Measurements from ENCODE around the gene ANKLE2.

ANKLE2 gene

DNA sequence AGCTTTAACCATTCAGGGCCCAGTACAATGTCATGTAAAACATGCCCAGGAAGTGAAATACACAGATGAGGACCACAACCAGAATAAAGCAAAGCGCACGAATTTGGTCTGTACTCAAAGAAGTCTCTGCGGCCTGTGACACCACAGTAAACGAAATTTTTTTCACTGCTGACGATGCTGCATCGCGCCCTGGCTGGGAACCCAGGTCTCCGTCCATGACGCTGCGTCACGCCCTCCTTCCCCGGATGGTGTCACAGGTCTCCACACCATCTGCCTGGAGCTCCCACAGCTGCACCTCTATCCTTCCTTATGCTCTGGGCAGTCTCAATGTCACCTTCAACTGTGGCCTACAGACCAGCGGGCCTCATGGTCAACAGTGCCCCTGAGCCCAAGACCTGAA is 17.8 kb downstream of the ANKLE2 start:
- no peak for DNase-seq

DNA sequence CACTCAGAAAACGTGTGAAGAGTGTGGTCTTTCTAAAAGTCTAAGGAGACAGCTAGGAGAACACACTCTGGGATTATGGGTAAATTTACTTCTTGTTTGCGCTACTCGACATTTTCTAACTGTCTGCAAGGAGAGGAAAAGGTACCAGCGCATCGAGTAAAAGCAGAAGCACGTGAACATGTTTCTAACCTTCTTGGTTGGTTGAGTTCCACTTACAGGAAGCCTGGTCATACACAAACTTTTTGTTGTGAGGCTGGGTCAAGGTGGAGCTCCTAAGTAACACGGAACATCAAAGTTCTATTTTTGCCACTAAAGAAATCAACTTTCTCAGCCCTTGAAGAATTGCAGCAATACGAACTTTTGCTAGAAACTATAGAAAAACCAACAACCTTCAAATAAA is 20.0 kb downstream of the ANKLE2 start:
- DNase-seq = no peak

DNA sequence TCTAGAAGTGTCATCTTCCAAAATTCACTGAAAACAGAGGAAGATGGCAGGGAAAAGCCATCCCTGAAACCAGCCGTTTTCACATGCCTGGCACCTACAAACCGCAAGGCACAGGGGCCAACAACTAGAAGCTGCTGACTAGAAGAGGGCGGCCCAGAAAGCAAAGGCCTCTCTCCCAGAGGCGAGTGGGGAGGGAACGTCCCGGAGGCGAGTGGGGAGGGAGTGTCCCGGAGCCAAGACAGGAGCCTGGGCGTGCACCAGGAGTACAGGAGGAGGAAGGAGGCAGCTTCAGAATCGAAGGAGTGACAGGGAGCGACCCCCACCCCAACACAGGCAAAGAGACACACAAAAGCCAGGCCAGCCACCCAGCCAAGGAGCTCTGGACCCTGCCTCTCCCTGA is 21.0 kb downstream of the ANKLE2 start:
- no peak for DNase-seq

DNA sequence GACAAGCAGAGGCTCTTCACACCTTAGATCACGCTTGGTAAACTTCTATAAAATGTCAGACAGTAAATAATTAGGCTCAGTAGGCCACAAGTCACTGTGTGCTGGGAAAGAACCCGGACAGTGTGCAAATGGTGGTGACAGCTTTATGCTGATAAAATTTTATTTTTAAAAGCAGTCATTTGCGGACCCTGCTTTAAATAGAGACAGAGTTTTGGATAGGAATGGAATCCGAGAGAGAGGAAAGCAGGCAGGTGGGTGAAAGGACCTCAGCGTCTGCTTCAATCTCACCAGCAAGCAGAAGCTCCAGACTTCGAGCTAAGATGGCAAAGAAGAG is 21.4 kb downstream of the ANKLE2 start:
- no peak for DNase-seq

DNA sequence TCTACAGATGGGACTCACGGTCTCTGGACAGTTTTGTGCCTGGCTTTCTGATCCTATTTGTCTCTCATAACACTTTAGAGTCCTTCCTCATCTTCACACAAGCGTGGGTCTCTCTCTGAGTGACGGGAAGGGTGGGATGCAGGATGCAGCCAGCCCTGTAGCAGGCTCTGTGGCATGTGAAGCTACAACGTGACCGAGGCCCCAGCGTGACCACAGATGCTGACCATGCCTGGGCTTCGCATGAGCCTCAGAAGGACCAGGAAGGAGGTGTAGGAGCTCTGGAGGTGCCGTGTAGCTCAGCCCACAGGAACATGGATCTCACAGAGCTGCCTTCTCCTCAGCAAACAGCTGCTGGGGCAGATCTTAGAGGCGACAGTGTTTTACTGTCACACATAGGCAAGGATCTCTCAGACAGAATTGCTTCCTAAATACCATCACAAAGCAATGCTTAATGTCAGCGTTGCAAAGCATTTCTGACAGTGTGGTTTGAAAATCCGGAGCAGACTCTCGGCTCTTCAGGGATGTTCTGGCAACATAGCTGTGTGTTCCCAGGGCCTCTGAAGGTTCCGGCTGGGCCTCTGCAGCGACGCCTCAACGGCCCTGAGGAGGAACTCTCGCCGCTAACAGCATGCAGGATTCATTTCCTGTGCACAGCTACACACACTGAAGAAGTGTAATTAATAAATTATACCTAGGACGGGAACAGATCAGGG is 21.9 kb downstream of the ANKLE2 start:
- no peak for DNase-seq

DNA sequence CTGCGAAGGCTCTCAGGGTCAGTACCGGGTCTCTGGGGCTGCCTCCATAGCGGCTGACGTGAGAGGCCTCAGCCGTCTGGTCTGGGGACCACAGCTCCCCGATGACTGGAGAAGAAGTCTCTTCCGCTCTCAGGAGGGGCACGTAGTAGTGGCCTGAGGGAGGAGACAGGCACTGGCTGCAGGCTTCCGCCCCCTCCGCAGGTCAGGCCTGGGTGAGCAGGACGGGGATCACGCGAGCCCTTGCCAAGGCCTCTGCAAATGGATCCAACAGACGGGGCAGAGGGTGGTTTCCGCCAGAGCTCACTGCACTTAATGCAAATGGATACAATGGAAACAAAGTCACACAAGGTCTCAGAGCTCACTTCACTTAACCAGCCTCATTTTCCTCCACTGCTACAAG is 24.7 kb downstream of the ANKLE2 start:
- no peak for DNase-seq

DNA sequence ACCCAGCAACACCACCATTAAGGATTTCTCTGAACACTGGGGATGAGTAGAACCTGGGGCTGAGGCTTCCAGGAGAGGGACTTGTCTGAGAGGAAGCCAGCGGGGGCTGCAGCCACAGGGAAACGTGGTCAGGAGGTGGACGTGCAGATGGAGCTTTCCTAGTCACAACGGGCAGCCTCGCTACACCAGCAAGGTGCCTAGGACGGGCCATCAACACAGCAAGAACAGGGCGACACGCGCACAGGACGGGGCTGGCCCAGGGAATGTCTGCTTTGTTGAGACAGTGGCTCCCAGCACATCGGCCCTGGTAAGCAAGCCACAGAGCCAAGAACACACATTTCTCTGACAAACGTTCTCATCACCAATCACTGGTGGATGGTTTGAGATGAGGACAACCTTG is 25.3 kb downstream of the ANKLE2 start:
- no peak for DNase-seq

DNA sequence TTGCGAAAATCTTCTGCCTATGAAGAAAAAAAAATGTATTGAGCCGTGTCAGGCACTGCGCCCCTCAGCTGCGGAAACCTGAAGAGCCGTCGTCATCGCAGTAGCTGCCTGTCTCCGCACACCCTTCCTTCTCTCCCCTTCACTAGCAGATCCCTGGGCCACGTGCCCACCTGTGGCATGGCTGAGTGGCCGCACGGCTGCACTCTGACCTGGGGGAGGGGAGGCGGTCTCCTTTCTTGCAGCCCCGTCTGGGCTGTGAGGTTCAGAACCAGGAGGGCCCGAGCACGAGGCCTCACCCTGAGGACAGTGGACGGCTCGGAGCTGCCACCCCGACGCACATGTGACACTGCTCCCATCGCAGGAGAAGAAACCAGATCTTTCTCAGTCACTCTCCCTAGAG is 26.1 kb downstream of the ANKLE2 start:
- DNase-seq = no peak

DNA sequence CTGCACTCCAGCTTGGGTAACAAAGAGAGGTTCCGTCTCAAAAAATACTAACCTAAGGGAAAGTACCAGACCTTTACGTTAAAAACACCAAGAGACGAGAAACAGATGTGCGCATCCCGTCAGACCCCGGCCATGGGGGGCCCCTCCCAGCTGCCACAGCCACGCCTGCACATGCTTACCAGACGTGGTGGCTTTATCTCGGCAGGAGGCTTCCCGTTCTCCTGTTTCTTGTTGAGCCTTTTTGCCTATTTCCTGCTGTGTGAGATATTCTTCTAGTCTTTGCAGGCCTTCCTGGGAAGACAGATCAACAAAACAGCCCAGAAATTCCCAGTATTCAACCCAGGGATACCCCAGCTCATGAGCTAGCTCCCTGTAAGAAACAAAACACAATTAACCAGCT is 27.4 kb downstream of the ANKLE2 start:
- no peak for DNase-seq

DNA sequence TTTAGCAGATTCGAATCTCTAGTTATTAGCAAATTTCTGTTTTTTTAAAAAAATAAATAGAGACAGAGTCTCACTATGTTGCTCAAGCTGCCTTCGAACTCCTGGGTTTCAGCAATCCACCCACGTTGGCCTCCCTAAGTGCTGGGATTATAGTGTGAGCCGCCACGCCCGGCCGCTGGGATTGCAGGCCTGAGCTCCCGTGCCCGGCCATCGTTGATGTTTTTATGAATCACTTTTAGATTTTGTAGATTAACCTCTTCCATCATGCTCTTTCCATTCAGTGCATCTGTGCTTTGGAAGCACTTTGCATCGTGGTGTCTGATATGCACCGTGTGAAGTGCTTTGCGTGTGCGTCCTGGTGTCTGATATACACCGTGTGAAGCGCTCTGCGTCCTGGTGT is 30.1 kb downstream of the ANKLE2 start:
- DNase-seq = no peak

DNA sequence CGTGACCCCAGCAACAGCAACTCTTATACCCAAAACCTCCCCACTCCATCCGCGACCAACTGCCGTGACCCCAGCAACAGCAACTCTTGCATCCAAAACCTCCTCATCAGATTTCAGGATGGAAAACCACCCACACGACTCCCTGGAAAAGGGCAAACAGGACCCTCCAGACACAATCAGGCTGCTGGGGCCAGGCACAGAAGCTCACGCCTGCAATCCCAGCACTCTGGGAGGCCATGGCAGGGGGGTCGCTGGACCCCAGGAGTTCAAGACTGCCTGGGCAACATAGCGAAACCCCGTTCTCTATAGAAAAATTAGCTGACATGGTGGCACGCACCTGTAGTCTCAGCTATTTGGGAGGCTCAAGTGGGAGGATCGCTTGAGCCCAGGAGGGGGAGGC is 31.3 kb downstream of the ANKLE2 start:
- DNase-seq = no peak

DNA sequence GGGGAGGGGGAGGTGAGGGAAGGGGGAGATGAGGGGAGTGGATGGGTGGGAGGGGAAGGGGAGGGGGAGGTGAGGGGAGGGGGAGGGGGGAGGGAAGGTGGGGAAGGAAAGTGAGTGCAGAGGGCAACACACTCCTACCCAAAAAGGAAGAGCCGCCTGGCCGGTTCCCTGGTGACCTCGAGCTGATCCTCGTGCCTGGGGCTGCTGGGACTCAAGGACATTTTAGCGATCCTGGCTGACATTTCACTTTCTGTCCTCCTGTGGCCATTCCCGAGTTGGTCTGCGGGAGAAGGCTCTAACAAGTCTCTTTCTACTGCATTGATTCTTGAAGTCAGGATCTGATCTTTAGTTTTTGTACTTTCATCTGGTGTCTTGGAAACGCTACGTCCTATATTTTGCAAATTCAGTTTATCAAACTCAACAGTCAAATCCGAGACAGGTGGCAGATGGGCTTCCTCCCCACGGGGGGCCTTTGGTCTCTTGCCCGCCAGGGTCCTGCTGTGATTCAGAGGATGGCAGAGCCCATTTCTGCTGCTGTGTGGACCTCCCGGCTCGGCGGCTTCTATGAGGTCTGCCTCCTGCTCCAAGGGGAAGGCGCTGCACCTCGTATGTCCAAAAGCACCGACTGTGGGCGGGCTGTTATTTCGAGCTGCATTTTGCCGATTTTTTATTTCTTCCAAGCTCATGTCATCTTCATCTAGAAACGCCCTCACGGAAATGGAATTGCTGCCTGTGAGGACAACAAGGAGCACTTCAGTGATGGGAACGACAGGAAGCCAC is 31.9 kb downstream of the ANKLE2 start:
- DNase-seq = no peak

DNA sequence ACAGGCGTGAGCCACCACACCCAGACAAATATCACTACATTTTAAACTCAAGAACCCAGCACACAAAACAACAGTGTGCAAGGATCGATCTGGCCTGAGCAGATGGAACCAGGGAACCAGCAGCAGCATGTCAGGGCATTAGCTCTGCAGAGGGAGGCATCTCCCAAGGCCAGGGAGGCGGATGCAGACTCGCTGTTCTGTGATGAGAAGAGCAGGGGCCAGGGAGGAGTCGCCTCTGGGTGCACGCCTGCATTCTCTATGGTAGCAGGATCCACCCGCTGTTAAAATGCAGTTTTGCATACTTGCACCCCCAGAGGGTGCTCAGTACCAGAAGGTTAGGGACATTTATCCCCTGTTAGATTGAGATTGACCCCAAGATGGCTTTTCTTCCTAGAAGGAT is 33.1 kb downstream of the ANKLE2 start:
- no peak for DNase-seq

DNA sequence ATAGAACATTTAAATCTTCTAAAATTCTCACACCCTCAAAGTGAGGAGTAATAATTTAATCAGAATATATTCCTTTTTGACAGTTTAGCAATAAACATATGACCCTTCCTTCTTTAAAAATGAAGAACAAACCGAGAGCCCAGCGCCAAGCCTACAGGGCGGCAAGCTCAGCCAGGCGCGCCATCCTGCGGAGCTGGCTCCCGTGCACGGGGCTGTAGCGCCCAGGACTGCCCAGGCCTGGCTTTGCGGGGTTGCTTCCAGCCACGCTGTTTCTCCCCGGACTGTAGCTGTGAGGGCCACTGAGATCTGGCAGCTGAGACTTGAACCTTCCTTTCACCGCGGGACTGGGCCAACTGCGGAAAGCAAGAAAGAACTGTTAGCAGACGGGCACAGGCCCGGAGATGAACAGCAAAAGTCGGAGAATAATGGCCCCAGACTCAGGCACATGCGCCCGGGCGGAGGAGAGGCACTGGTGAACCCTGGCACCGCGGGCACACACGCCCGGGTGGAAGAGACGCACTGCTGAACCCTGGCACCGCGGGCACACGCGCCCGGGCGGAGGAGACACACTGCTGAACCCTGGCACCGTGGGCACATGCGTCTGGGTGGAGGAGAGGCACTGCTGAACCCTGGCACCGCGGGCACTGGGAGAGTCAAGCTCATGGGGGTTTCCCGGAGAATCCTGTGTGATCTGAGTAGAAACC is 34.4 kb downstream of the ANKLE2 start:
- DNase-seq = no peak

DNA sequence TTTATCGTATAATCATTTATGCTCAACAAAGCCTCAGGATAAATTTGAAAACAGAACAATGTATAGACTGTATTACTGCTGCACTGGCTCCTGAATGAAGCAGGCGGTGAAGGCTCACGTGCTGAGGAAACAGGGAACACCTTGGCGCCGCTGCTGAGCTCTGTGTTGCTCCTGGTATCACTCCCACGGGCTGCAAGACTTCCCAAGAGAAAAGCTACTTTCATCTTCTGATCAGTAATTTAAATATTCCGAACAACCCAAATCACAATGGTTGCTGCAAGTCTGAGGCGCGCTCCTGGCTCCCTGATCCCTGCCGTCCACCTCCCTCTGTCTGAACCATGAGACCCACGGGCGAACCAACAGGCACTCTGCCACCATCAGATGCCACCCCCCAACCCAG is 35.2 kb downstream of the ANKLE2 start:
- DNase-seq = no peak

DNA sequence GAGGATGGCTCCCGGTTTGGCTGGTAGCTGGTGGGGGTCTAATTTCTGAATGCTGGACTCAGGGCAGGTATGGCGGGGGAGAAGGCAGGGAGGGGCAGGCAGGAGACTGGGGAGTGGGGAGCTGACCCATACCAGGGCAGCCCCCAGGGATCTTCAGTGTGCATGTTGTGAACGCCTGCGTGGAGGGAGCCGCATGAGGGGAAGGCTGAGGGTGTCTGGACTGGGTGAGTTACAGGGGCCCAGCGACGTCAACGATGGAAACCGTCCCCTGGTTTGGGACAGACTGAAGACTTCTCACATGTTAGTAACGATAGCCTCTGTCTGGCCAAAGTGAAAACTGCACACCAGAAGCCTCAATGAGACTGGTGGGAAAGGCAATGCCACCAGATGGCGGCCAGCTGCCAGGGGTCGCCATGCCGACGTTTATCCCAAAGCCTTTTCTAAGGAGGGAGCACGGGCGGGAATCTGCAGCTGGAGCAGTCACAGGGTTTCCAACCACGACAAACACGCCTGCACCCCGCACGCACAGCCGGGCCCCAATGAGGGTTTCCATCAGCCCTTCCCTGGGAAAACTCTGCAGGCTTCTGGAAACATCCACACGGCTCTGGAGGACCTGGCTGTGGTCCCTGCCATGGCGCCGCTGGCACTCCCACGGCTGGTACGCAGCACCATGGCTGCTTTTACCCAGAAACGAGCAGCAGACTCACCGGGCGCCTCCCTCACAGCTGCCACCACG is 37.0 kb downstream of the ANKLE2 start:
- no peak for DNase-seq

DNA sequence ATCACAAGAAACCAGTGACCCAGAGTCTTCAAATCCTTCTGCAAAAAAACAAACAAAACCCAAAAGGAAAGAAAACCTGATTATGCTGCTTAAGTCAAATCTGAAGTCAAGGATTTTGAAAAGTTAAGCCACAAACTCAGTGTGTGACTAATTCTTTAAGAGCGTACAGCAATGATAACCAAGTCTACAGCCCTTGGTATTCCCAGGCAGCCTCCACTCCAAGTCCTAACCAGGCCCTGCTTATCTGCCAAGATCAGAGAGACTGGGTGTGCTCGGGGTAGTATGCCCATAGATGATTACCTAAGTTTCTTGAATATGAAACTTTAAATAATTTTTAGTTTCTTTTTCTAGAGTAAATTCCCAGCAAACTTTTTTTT is 37.9 kb downstream of the ANKLE2 start:
- DNase-seq = no peak

DNA sequence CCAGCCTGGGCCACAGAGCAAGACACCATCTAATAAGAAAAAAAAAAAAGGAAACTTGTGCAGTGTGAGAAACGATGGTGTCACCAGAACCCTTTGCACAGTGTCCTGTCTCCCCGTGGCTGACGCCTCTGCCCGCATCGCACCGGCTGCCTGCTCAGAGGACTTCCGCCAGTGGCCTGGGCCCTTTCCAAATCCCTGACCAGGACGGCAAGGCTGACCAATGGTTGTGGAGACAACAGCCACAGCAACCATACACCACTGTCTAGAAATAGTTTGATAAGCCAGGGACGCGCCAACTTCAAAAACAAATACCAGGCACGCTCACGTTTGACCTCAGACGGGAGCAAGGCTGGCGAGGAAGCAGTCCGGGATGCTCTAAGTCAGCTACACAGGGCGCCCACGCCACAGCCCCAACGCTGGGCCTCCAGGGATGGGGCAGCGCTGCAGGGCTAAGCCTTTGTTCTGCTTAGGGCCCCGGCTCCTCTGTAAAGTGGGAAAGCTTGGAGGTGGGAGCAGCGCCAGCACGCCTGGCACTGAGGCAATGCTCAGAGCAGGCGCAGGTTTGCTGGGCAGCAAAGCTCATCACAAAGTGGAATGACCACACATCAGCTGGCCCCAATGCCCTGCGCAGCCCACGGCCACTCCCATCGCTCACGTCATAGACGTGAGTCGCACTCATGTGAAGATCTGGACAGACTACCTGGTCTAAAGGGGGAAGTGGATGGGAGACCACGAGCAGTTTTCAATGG is 38.4 kb downstream of the ANKLE2 start:
- DNase-seq = no peak

DNA sequence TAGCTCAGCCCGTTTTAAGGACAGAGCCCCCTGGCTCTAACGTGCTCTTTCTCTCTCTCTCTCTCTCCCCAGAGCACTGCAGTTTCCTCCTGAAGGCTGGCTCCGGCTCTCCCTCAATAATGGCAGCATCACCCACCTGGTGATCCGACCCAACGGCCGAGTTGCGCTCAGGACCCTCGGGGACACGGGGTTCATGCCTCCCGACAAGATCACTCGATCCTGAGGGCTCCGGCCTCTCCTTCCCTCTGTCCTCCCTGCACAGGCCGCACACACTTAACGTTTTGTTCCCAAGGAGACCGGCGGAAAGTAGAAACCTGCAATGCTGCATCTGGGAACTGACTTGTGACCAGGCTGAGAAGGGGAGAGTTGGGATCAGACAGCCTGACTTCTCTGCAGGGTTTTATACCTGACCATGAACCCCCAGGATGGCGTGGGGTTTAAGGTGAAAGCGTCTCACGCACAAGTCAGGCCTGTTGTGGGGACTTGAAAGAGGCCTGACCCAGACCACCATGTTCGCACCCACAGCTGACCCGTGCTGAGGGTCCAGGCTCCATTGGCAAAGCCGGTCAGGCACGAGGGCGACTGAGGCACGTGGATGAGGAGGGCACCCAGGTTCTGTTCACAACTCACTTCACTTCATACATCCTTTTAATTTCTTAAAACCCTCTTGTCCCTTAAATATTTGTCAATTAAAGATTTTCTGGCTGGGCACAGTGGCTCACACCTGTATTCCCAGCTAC is 40.9 kb downstream of the ANKLE2 start:
- no peak for DNase-seq

DNA sequence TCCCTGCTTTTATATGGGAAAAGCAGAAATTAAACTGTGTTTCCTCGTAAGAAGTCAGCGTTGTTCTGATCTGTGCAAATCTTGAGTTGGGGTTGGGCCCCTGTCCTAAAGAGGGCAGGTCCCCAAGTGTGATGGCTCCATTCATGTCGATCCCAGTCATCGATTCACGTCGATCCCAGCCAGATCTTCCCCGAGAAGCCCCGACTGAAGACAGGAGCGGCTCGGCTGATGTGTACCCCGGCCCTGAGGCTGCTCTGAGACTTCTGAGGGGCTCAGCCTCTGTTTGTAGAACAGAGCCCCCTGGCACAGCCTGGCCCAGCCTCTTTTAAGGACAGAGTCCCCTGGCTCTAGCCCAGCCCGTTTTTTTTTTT is 41.7 kb downstream of the ANKLE2 start:
- no peak for DNase-seq

DNA sequence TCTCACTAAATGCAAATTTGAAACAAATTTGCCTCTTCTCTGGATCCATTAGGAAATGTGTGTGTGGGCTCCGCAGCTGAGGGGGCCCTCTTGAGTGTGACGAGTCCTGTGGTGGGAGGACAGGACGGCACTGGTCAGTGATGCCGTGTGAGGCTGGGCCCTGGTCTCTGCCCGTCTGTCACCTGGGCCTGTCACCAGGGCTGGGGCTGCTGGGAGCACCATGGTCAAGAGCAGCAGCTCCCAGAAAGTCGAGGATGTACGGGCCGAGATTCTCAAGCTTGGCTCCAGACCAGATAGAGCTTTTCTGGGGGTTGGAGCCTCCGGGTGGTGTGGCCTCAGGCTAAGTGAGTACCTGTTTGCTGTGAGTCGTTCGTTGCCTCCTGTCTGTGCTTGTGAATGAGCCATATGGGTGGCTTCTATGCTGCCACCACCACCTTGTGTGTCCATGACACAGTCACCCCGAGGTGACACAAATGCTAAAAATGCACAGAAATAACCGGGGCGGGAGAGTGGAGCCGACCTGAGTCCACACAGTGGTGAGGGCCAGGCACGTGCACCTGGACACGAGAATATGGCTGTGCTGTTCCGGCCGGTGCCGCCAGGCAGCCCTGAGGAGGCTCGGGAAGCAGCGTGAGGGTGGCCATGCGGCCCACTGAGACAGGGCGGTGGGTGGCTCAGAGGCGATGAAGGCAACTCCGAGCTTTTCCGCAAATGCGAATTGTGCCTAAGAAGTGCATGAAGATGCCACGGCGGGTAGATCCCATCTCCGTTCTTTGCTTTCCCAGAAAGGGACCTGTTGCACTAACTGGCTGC is 42.3 kb downstream of the ANKLE2 start:
- no peak for DNase-seq
